H1 (cell line): ENCODE results near the gene CD163. TPM values are rescaled to one million over a fixed set of nuclear protein-coding genes. Genes with fewer than 3 reads are reported as not detected.

ENCODE experiments used
- CTCF ChIA-PET: fragments of 300-600 bp; sonication (Branson Sonifier 250); formaldehyde crosslinking; loops from one replicate; lab custom pipeline; 2021; ENCODE audit not compliant: partially characterized antibody; lab: Charles Lee
- POLR2A ChIA-PET: fragments of 300-600 bp; sonication (Branson Sonifier 250); formaldehyde crosslinking; loops from one replicate; lab custom pipeline; 2021; ENCODE audit warnings: inconsistent platforms; ENCODE audit not compliant: partially characterized antibody; lab: Charles Lee
- DNase-seq, 2 experiments: peaks; one replicate each; pipeline versions ENCODE4 v3.0.0 to v3.0.0-alpha.2; 2010 to 2022; ENCODE audit warnings: low spot score in 2 of 2, low read depth in 1 of 2, mixed read lengths in 1 of 2
- FAIRE-seq: peaks from 2 replicates; lab custom pipeline; 2011; peaks lifted over from hg19 to GRCh38; lab: Jason Lieb, UNC
- H2AFZ ChIP-seq: 2 replicates; pipeline ENCODE4 v1.8.1; 2012; ENCODE audit warnings: low read length, inconsistent platforms
- H2AK5ac ChIP-seq: 2 replicates; pipeline ENCODE4 v1.6.1; 2013; ENCODE audit warnings: low read depth, low read length
- H2BK120ac ChIP-seq: replicated peaks from 2 replicates; pipeline ENCODE3; 2013; ENCODE audit warnings: low read depth, low read length, inconsistent platforms
- H2BK12ac ChIP-seq: 2 replicates; pipeline ENCODE4 v1.6.1; 2013; ENCODE audit warnings: low read depth, low read length
- H2BK15ac ChIP-seq: 2 replicates; pipeline ENCODE4 v1.6.1; 2013; ENCODE audit warnings: low read length
- H2BK20ac ChIP-seq: 2 replicates; pipeline ENCODE4 v1.6.1; 2013; ENCODE audit warnings: low read length
- H2BK5ac ChIP-seq: 2 replicates; pipeline ENCODE4 v1.6.1; 2013; ENCODE audit warnings: low read depth, low read length
- H3K14ac ChIP-seq: 2 replicates; pipeline ENCODE4 v1.6.1; 2013; ENCODE audit warnings: inconsistent platforms; ENCODE audit not compliant: insufficient read length
- H3K18ac ChIP-seq: 2 replicates; pipeline ENCODE4 v1.6.1; 2013; ENCODE audit warnings: low read length; ENCODE audit errors: extremely low read depth
- H3K23ac ChIP-seq: 2 replicates; pipeline ENCODE4 v1.6.1; 2013; ENCODE audit warnings: inconsistent platforms; ENCODE audit not compliant: insufficient read length
- H3K23me2 ChIP-seq: 2 replicates; pipeline ENCODE4 v1.6.1; 2013; ENCODE audit warnings: low read depth, low read length
- H3K27ac ChIP-seq: 2 replicates; pipeline ENCODE4 v1.6.1; 2011; ENCODE audit warnings: low read depth, low read length, inconsistent platforms
- H3K27me3 ChIP-seq, 4 experiments: replicated peaks in 1 of 4; 1 replicate in 1 of 4; 2 replicates in 3 of 4; pipeline versions ENCODE4 v1.6.1 to v1.8.1; 2011 to 2013; ENCODE audit warnings: low read length in 3 of 4, mild to moderate bottlenecking in 3 of 4, inconsistent platforms in 2 of 4, mixed read lengths in 2 of 4, moderate library complexity in 1 of 4; ENCODE audit not compliant: control insufficient read depth in 3 of 4, insufficient read depth in 3 of 4; ENCODE audit errors: extremely low read depth in 1 of 4
- H3K36me3 ChIP-seq, 4 experiments: 2 replicates each; pipeline versions ENCODE4 v1.6.1 to v1.8.1; 2011 to 2013; ENCODE audit warnings: mild to moderate bottlenecking in 4 of 4, low read length in 3 of 4, moderate library complexity in 2 of 4, control low read depth in 1 of 4, inconsistent platforms in 1 of 4; ENCODE audit not compliant: insufficient read depth in 4 of 4, control insufficient read depth in 2 of 4
- H3K4ac ChIP-seq: replicated peaks from 2 replicates; pipeline ENCODE3; 2013; ENCODE audit warnings: low read length, low read depth, mixed read lengths, inconsistent platforms; ENCODE audit not compliant: insufficient read length
- H3K4me1 ChIP-seq, 4 experiments: replicated peaks in 1 of 4; 1 replicate in 1 of 4; 2 replicates in 3 of 4; pipeline versions ENCODE4 v1.6.1 to v1.8.1; 2011 to 2013; ENCODE audit warnings: low read length in 3 of 4, inconsistent platforms in 2 of 4, mixed read lengths in 1 of 4; ENCODE audit not compliant: insufficient read depth in 4 of 4, control insufficient read depth in 3 of 4
- H3K4me2 ChIP-seq, 2 experiments: 2 replicates each; pipeline versions ENCODE4 v1.6.1 to v1.8.1; 2011 to 2013; ENCODE audit warnings: low read depth in 2 of 2, low read length in 2 of 2, control low read depth in 1 of 2, inconsistent platforms in 1 of 2, mild to moderate bottlenecking in 1 of 2; ENCODE audit not compliant: insufficient read depth in 1 of 2
- H3K4me3 ChIP-seq, 4 experiments: fragments of 200-600, 300-600 bp in 1 of 4; sonication (generic), shearing (Covaris generic), sonication (Bioruptor Twin) in 1 of 4; 2 replicates each; pipeline versions ENCODE4 v1.5.1 to v1.8.1; 2011 to 2016; ENCODE audit warnings: low read length in 4 of 4, low read depth in 3 of 4, control low read depth in 2 of 4, inconsistent platforms in 2 of 4, mild to moderate bottlenecking in 2 of 4, mixed read lengths in 1 of 4, moderate library complexity in 1 of 4; ENCODE audit not compliant: insufficient read depth in 2 of 4; ENCODE audit errors: extremely low read depth in 1 of 4
- H3K56ac ChIP-seq: replicated peaks from 2 replicates; pipeline ENCODE3; 2013; ENCODE audit warnings: low read depth, mild to moderate bottlenecking, mixed read lengths, low read length, inconsistent platforms; ENCODE audit not compliant: insufficient read length
- H3K79me1 ChIP-seq: 2 replicates; pipeline ENCODE4 v1.6.1; 2013; ENCODE audit warnings: low read depth, low read length, control low read depth
- H3K79me2 ChIP-seq, 2 experiments: 2 replicates each; pipeline versions ENCODE4 v1.6.1 to v1.8.1; 2012 to 2013; ENCODE audit warnings: low read length in 2 of 2, mild to moderate bottlenecking in 2 of 2, inconsistent platforms in 1 of 2; ENCODE audit not compliant: insufficient read depth in 2 of 2, control insufficient read depth in 1 of 2
- H3K9ac ChIP-seq, 4 experiments: replicated peaks in 1 of 4; 1 replicate in 1 of 4; 2 replicates in 3 of 4; pipeline versions ENCODE4 v1.6.1 to v1.8.1; 2011 to 2013; ENCODE audit warnings: low read depth in 3 of 4, low read length in 3 of 4, control low read depth in 2 of 4, mild to moderate bottlenecking in 2 of 4, moderate library complexity in 2 of 4, inconsistent platforms in 1 of 4; ENCODE audit errors: extremely low read depth in 1 of 4
- H3K9me3 ChIP-seq, 2 experiments: 2 replicates each; pipeline versions ENCODE4 v1.6.1 to v1.8.1; 2012 to 2013; ENCODE audit warnings: mild to moderate bottlenecking in 2 of 2, moderate library complexity in 2 of 2, control low read depth in 1 of 2, inconsistent platforms in 1 of 2, low read depth in 1 of 2, low read length in 1 of 2, mixed read lengths in 1 of 2; ENCODE audit not compliant: insufficient read depth in 2 of 2
- H4K20me1 ChIP-seq, 2 experiments: replicated peaks in 1 of 2; 2 replicates each; pipeline versions ENCODE3 to v1.8.1; 2011 to 2013; ENCODE audit warnings: inconsistent platforms in 2 of 2, low read length in 2 of 2, mild to moderate bottlenecking in 1 of 2; ENCODE audit not compliant: insufficient read depth in 2 of 2, control insufficient read depth in 1 of 2
- H4K5ac ChIP-seq: 2 replicates; pipeline ENCODE4 v1.6.1; 2013; ENCODE audit warnings: low read length, low read depth, mixed read lengths, inconsistent platforms; ENCODE audit not compliant: insufficient read length
- H4K8ac ChIP-seq: 2 replicates; pipeline ENCODE4 v1.8.0; 2013; ENCODE audit warnings: mild to moderate bottlenecking, moderate library complexity, low read length, inconsistent platforms; ENCODE audit not compliant: insufficient read depth; ENCODE audit errors: extremely low read depth
- H4K91ac ChIP-seq: replicated peaks from 2 replicates; pipeline ENCODE3; 2013; ENCODE audit warnings: low read length, mixed read lengths, inconsistent platforms; ENCODE audit not compliant: insufficient read length
- ATF3 ChIP-seq: IDR thresholded peaks from 2 replicates; pipeline ENCODE4 v1.6.1; 2011; ENCODE audit warnings: low read depth, mild to moderate bottlenecking, low read length; ENCODE audit not compliant: insufficient read depth
- CBX8 ChIP-seq: fragments of 300-800, 300-1000 bp; sonication (generic); IDR thresholded peaks from 2 replicates; pipeline ENCODE4 v1.7.1; 2016; ENCODE audit warnings: low read depth, low read length, borderline replicate concordance
- CTBP2 ChIP-seq: IDR thresholded peaks from 2 replicates; pipeline ENCODE4 v1.7.0; 2011; ENCODE audit warnings: borderline replicate concordance, mild to moderate bottlenecking, moderate library complexity, mixed read lengths, low read length; ENCODE audit not compliant: insufficient read depth, insufficient read length
- EZH2 ChIP-seq: fragments of 200-600 bp; sonication (generic); IDR thresholded peaks from 2 replicates; pipeline ENCODE4 v1.7.1; 2012; ENCODE audit warnings: low read depth, mild to moderate bottlenecking, moderate library complexity, low read length, inconsistent platforms; ENCODE audit not compliant: severe bottlenecking
- NANOG ChIP-seq: IDR thresholded peaks from 2 replicates; pipeline ENCODE4 v1.6.1; 2011; ENCODE audit warnings: low read length, low read depth, mild to moderate bottlenecking, inconsistent platforms; ENCODE audit not compliant: insufficient read depth, poor library complexity, severe bottlenecking
- PHF8 ChIP-seq: fragments of 200-600 bp; sonication (generic); conservative IDR thresholded peaks from 2 replicates; pipeline ENCODE4 v1.7.1; 2012; ENCODE audit warnings: low read depth, mild to moderate bottlenecking, inconsistent platforms, low read length, moderate library complexity
- SIRT6 ChIP-seq: IDR thresholded peaks from one replicate; pipeline ENCODE4 v1.7.1; 2012; ENCODE audit warnings: low read length, inconsistent platforms
- ZNF274 ChIP-seq: IDR thresholded peaks from 2 replicates; pipeline ENCODE4 v1.7.0; 2012; ENCODE audit warnings: low read length, borderline replicate concordance; ENCODE audit errors: extremely low read depth
- WGBS, 2 experiments: shearing (Covaris generic) in 1 of 2; methylation state at CpG; one replicate each; pipeline versions ENCODE4 v1.1.6 to v1.1.7; 2013 to 2015; ENCODE audit warnings: low lambda C conversion rate in 2 of 2, mixed read lengths in 2 of 2, inconsistent platforms in 1 of 2, low coverage in 1 of 2, missing lambda C conversion rate in 1 of 2; ENCODE audit not compliant: insufficient replicate concordance in 2 of 2, insufficient coverage in 1 of 2, insufficient read length in 1 of 2; ENCODE audit errors: extremely low coverage in 1 of 2, missing lambda C conversion rate in 1 of 2; 5-methylcytosine and 5-hydroxymethylcytosine counted together
- polyA plus RNA-seq, 7 experiments: library from polyadenylated mRNA; depleted of rRNA in 3 of 7; stranded (reverse) in 5 of 7; unstranded in 2 of 7; fragments of >200 nt in 5 of 7; fragments of 200-250 nt in 2 of 7; gene quantifications; 1 replicate in 5 of 7; 2 replicates in 1 of 7; 4 replicates in 1 of 7; pipeline versions ENCODE4 v1.2.1 to v1.2.3, GENCODE V29; 2011 to 2013; ENCODE audit warnings: missing spikeins in 2 of 7, mixed read lengths in 2 of 7
- total RNA-seq: library from RNA; stranded (reverse); fragmentation: NEBNext Ultra II Directional; extraction: Animal tissue kit (Norgen Biotek cat#: 25700); gene quantifications from 2 replicates; pipeline ENCODE4 v1.2.1, GENCODE V29; 2021

CD163 gene
- total and polyA plus RNA-seq, 2 of the 8 experiments (the other 6 are each of a cell fraction or from before 2014, with no cell fraction given), result 0.02 TPM; not detected in 1

- Histone ChIP-seq H3K4me3 (no peak overlapping the region), H3K18ac (no peak overlapping the region), H2AK5ac (no peak overlapping the region), H3K27ac (no peak overlapping the region), H4K8ac (no peak overlapping the region), H3K9me3 (no peaks in the 10 kb centered on the region), H2BK5ac (no peak overlapping the region), H3K9ac (no peak overlapping the region), H2BK15ac (no peak overlapping the region), H2BK120ac (no peak overlapping the region), H3K4me1 (no peaks in the 10 kb centered on the region), H3K27me3 (no peaks in the 10 kb centered on the region), H4K5ac (no peak overlapping the region), H3K23me2 (no peaks in the 10 kb centered on the region), H4K91ac (no peak overlapping the region), H3K36me3 (no peaks in the 10 kb centered on the region), H2AFZ (no peak overlapping the region), H3K4me2 (no peak overlapping the region), H3K14ac (no peak overlapping the region), H3K4ac (no peak overlapping the region), H3K23ac (no peak overlapping the region), H3K79me2 (no peaks in the 10 kb centered on the region), H3K79me1 (no peaks in the 10 kb centered on the region), H3K56ac (no peak overlapping the region), H4K20me1 (no peaks in the 10 kb centered on the region), H2BK20ac (no peak overlapping the region), H2BK12ac (no peak overlapping the region)
- CTCF ChIA-PET, result interaction anchor here (1.5 kb wide), 1 partner anchor 100 kb away, joined by 4 read pairs; no protein-coding TSS in a partner anchor
- WGBS, 2 experiments, result 86% methylated on average over 8 of the region's 8 CpGs; no CpG with 5 or more reads in 1 of the 2 experiments
- no peak for TF ChIP-seq ZNF274
- TF ChIP-seq CBX8, result no peak
- no peak for TF ChIP-seq PHF8
- TF ChIP-seq CTBP2, result no peak
- no peak for TF ChIP-seq EZH2
- TF ChIP-seq NANOG, result no peak
- no peak for TF ChIP-seq ATF3
- no peak for TF ChIP-seq SIRT6
- DNase-seq (no peak), FAIRE-seq (no peak)
- POLR2A ChIA-PET, result no interaction called here
Measured at GRCh38 chr12:7542046-7542445, 38.5 kb upstream of the CD163 start.
